Smooth muscle cell (in vitro differentiated cells): Measurements from ENCODE around the gene SDR42E2. TPM values are rescaled to one million over a fixed set of nuclear protein-coding genes. Genes with fewer than 3 reads are reported as not detected.

ENCODE experiments used
- DNase-seq: peaks from one replicate; lab custom pipeline; 2025; ENCODE audit not compliant: unreplicated experiment; lab: John Stamatoyannopoulos, UW
- H2AFZ ChIP-seq: fragments of 200-600 bp; sonication (generic); 2 replicates; pipeline ENCODE4 v1.6.0; 2016; ENCODE audit warnings: antibody characterized with exemption, low read depth, mild to moderate bottlenecking
- H3F3A ChIP-seq: fragments of 200-600 bp; sonication (generic); 2 replicates; pipeline ENCODE4 v1.6.0; 2017; ENCODE audit warnings: antibody characterized with exemption, low read depth
- H3K27ac ChIP-seq: fragments of 200-600 bp; sonication (generic); 2 replicates; pipeline ENCODE4 v1.5.1; 2016; ENCODE audit warnings: low read depth, mild to moderate bottlenecking
- H3K27me3 ChIP-seq: fragments of 200-600 bp; sonication (generic); 2 replicates; pipeline ENCODE4 v1.6.1; 2016; ENCODE audit warnings: low read depth, mild to moderate bottlenecking
- H3K36me3 ChIP-seq: fragments of 200-600 bp; sonication (generic); 2 replicates; pipeline ENCODE4 v1.5.1; 2016; ENCODE audit warnings: low read depth
- H3K4me1 ChIP-seq: fragments of 200-600 bp; sonication (generic); 2 replicates; pipeline ENCODE4 v1.5.1; 2016; ENCODE audit warnings: low read depth
- H3K4me2 ChIP-seq: fragments of 200-600 bp; sonication (generic); 2 replicates; pipeline ENCODE4 v1.6.0; 2016; ENCODE audit warnings: mild to moderate bottlenecking
- H3K4me3 ChIP-seq: fragments of 200-600 bp; sonication (generic); 2 replicates; pipeline ENCODE4 v1.5.1; 2016; ENCODE audit warnings: mild to moderate bottlenecking
- H3K79me2 ChIP-seq: fragments of 200-600 bp; sonication (generic); 2 replicates; pipeline ENCODE4 v1.6.0; 2016; ENCODE audit warnings: low read depth, mild to moderate bottlenecking
- H3K9ac ChIP-seq: fragments of 200-600 bp; sonication (generic); 2 replicates; pipeline ENCODE4 v1.6.0; 2016; ENCODE audit warnings: low read depth
- H3K9me3 ChIP-seq: fragments of 200-600 bp; sonication (generic); replicated peaks from 2 replicates; pipeline ENCODE4 v1.5.1; 2016; ENCODE audit warnings: low read depth
- H4K20me1 ChIP-seq: fragments of 200-600 bp; sonication (generic); 2 replicates; pipeline ENCODE4 v1.6.0; 2016; ENCODE audit warnings: low read depth
- CTCF ChIP-seq: fragments of 200-600 bp; sonication (generic); IDR thresholded peaks from 2 replicates; pipeline ENCODE4 v1.5.1; 2017; ENCODE audit warnings: borderline replicate concordance, mild to moderate bottlenecking, antibody characterized with exemption; ENCODE audit not compliant: insufficient read depth, poor library complexity, severe bottlenecking
- WGBS: methylation state at CpG from one replicate; pipeline ENCODE4 v1.1.7; 2016; ENCODE audit warnings: low lambda C conversion rate; 5-methylcytosine and 5-hydroxymethylcytosine counted together
- polyA plus RNA-seq: library from polyadenylated mRNA; unstranded; fragments of >200 nt; fragmentation: Nextera tagmentation; extraction: Ambion mirVana; gene quantifications from 2 replicates; pipeline ENCODE4 v1.2.1, GENCODE V29; 2016
- total RNA-seq: library from RNA; depleted of rRNA; stranded (reverse); fragments of >200 nt; gene quantifications from 2 replicates; pipeline ENCODE4 v1.2.3, GENCODE V29; 2014

SDR42E2 gene
- total and polyA plus RNA-seq, 2 experiments from 2014 or later = 0.18 TPM; not detected in 1

GRCh38 chr16:22202261-22202637 lies 39.9 kb downstream of the SDR42E2 start:
- no peak for DNase-seq
- Histone ChIP-seq H3K9me3 (no peaks in the 10 kb centered on the region), H3K4me2 (no peak overlapping the region), H3K27ac (no peak overlapping the region), H4K20me1 (peaks cover 1% of the 10 kb centered on the region), H3K9ac (no peak overlapping the region), H3K79me2 (peaks cover 5% of the 10 kb centered on the region), H3F3A (peaks cover 23% of the 10 kb centered on the region), H3K36me3 (no peaks in the 10 kb centered on the region), H3K4me3 (no peak overlapping the region), H3K27me3 (no peaks in the 10 kb centered on the region), H2AFZ (no peak overlapping the region), H3K4me1 (peaks cover 12% of the 10 kb centered on the region)
- WGBS = 95% methylated on average over 6 of the region's 6 CpGs
- TF ChIP-seq CTCF = no peak

GRCh38 chr16:22203091-22203490 lies 40.8 kb downstream of the SDR42E2 start:
- 88% methylated on average over 5 of the region's 5 CpGs for WGBS
- DNase-seq = no peak
- H3K79me2 ChIP-seq = peaks cover 13% of the 10 kb centered on the region

GRCh38 chr16:22204091-22204655 lies 41.9 kb downstream of the SDR42E2 start:
- Histone ChIP-seq H3K4me2 (no peak overlapping the region), H2AFZ (no peak overlapping the region), H3K9me3 (no peaks in the 10 kb centered on the region), H3K79me2 (peaks cover 24% of the 10 kb centered on the region), H3K9ac (no peak overlapping the region), H3K36me3 (no peaks in the 10 kb centered on the region), H3K27me3 (no peaks in the 10 kb centered on the region), H3K4me1 (peaks cover 13% of the 10 kb centered on the region), H4K20me1 (peaks cover 20% of the 10 kb centered on the region), H3K4me3 (no peak overlapping the region), H3F3A (peaks cover 10% of the 10 kb centered on the region), H3K27ac (no peak overlapping the region)
- 100% methylated on average over 2 of the region's 2 CpGs for WGBS
- no peak for TF ChIP-seq CTCF
- no peak for DNase-seq

More at GRCh38 chr16:22203091-22203490, 40.8 kb downstream of the SDR42E2 start:
- H3K36me3 ChIP-seq = no peaks in the 10 kb centered on the region
- no peak for TF ChIP-seq CTCF
- H3K4me3 ChIP-seq = no peak overlapping the region
- no peak overlapping the region for H2AFZ ChIP-seq
- no peak overlapping the region for H3K27ac ChIP-seq
- peaks cover 17% of the 10 kb centered on the region for H3K4me1 ChIP-seq
- H4K20me1 ChIP-seq = peaks cover 10% of the 10 kb centered on the region
- H3K9me3 ChIP-seq = no peaks in the 10 kb centered on the region
- no peaks in the 10 kb centered on the region for H3K27me3 ChIP-seq
- no peak overlapping the region for H3K4me2 ChIP-seq
- peaks cover 18% of the 10 kb centered on the region for H3F3A ChIP-seq
- no peak overlapping the region for H3K9ac ChIP-seq

GRCh38 chr16:22205577-22206012 lies 43.3 kb downstream of the SDR42E2 start:
- H3K9me3 ChIP-seq = no peaks in the 10 kb centered on the region
- H3K27me3 ChIP-seq = no peaks in the 10 kb centered on the region
- peaks cover 10% of the 10 kb centered on the region for H3K4me1 ChIP-seq
- H3K9ac ChIP-seq = no peak overlapping the region
- H2AFZ ChIP-seq = peak overlapping the region; percentile 93
- TF ChIP-seq CTCF = no peak
- peaks cover 6% of the 10 kb centered on the region for H3F3A ChIP-seq
- H3K36me3 ChIP-seq = no peaks in the 10 kb centered on the region
- 24% methylated on average over 11 of the region's 11 CpGs for WGBS
- H3K27ac ChIP-seq = peak overlapping the region; percentile 79
- peaks cover 38% of the 10 kb centered on the region for H3K79me2 ChIP-seq
- peak overlapping the region; percentile 87 for H3K4me2 ChIP-seq
- H3K4me3 ChIP-seq = peak overlapping the region; percentile 76
- H4K20me1 ChIP-seq = peaks cover 35% of the 10 kb centered on the region
- DNase-seq = no peak
